ENCODE measurements around the gene SMIM44.

GRCh38 chr19:3466635-3467034 lies 16.6 kb downstream of the SMIM44 start:
- no peak for TF ChIP-seq CTCF (IDR thresholded peaks at IDR 0.05; ENCODE audit: low read length)
- no peak for TF ChIP-seq EZH2 (optimal IDR thresholded peaks at IDR 0.05; ENCODE audit: low read depth, low read length)
